GM19240 (cell line): ENCODE data around the gene SREBF2.
"Not testable (repeated sequence)": the region's sequence is repeated elsewhere in the genome, so short reads cannot be mapped to it uniquely, and the experiment has no call there.

Source experiments
- DNase-seq: peaks from one replicate; pipeline ENCODE4 v3.0.0; 2011; ENCODE audit warnings: low spot score; ENCODE audit not compliant: insufficient read length

Gene SREBF2

DNA sequence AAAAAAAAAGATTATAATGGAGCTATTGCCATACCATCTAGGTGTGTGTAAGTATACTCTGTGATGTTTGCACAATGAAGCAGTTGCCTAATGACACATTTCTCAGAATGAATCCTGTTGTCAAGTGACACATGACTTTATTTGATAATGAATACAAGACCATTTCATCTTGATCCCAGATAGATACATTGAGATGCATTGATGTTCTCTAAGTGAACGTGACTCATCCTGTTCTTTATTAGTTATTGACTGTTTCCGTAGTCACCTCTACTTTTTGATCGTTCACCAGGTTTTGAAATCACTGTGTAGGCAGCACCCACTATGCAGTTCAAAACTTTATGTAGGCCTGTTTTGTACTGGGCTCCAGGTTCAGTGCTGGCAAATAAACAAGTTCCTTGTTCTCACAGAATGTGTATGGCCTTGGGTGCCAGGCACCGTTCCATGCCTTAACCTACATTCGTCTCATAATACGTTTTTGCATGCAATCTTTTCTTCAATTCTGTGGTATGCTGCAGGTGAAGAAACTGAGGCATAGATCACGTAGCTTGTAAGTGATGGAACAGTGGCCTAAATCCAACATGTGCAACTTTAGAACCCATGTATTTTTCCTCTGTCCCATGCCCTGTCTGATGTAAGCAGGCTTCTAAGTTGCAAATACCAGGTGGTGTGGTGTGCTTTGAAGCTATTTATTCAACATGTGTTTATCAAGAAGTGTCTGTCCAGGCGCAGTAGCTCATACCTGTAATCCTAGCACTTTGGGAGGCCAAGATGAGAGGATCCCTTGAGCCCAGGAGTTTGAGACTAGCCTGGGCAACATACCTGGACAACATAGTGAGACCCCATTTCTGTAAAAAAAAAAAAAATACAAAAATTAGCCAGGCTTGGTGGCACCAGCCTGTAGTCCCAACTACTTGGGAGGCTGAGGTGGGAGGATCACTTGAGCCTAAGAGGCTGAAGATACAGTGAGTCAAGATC, 10.4 kb downstream of the SREBF2 start:
- DNase-seq = no peak

DNA sequence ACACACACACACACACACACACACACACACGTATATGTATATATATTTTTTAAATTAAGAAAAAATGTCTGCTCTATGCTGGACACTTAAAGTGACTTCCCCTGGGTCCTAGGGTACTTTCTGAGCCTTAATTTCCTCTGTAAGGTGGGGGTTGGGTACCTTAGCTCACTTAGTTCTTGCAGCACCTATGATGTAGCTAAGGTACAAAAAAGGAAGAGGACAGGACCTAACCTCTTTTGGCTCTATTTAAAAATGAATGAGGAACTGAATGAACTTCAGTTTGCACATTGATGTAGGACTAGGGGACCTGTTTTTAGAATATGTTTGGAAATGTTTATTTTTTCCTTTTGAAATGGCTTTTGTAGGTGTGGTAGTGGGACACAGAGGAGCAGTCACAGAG, 11.1 kb downstream of the SREBF2 start:
- DNase-seq = no peak

DNA sequence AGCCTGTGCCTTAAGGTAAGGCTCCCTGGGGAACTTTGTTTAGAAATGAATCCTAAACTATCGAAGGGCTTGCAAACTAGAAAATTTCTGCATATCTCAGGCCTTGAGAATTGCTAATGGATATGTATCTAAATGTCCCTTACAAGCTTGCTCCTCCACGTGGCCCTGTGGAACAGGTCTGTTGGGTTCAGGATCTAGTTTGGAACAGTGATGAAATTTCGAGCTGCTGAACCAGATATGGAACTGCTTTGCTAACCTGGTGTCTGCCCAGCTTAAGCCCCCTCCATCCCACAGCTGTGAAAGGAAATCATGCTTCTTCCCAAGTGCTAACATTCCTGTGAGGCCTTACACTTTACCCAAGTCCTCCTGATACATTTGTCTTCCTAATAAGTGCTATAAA, 11.6 kb downstream of the SREBF2 start:
- no peak for DNase-seq

DNA sequence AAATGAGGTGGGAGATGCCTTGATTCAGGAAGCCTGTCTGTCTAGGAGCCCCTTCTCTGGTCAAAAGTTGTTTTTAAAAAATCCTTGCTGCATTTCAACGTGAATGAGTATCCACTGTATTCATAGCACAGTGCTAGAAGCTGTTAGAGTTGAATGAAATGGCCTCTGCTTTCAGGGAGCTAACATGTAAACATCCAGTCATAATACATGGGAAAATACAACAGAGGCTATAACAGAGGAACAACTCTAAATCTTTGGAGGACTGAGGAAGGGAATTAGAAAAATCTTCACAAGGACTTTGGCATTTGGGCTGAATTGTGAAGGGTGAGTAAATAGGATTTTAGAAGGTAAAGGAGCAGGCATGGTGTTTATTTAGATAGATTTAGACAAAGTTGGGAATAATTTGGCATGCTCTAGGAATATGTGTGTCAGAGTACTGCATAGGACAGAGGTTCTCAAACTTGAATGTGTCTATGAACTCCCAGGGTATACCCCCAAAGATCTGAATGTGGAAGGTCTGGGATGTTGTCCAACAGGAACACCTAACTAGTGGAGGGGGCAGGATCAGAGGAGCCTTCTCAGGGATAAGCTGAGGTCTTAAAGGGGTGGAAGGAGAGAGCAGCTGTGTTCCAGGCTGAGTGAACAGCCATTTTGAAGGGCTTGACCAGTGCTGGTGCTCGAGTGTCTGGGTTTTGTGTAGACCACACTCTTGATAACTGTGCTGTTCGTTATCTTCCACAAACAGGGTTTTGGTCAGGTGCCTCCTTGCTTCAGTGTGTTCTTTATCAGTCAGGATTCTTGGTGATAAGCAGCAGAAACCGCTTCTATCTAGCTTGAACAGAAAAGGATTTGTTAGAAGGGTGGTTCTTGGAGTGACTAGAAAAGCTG, 12.7 kb downstream of the SREBF2 start:
- no peak for DNase-seq

DNA sequence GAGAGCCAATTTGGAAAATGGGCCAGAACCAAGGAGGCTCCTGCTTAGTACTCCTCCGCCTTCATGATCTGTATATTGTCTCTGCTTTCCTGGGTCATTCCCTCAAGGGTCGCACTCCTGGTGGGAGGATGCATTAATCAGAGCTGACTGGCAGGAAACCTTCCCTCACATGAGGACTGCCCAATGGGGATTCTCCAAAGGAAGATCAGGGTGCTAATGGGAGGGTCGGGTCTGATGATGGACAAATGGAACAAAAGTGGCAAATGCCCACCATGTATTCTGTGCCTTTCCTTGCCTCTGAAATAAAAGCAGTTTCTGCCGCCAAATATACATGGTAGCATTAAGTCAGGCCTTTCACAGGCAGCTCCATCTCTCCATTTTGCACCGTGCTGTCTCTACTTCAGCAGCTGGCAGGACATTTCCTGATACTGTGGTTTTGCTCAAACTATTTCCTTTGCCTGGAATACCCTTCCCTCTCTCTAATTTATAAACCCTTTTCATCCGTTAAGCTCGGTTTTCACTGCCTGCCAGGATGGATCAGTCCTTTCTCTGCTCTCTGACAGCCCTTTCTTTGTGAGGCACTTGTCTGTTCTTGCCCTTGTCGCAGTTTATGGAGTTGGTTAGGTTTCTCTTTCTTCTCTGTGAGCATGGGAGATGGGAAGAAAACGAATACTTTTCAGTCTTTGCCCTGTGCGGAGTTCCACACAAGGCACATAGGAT, 13.5 kb downstream of the SREBF2 start:
- no peak for DNase-seq

DNA sequence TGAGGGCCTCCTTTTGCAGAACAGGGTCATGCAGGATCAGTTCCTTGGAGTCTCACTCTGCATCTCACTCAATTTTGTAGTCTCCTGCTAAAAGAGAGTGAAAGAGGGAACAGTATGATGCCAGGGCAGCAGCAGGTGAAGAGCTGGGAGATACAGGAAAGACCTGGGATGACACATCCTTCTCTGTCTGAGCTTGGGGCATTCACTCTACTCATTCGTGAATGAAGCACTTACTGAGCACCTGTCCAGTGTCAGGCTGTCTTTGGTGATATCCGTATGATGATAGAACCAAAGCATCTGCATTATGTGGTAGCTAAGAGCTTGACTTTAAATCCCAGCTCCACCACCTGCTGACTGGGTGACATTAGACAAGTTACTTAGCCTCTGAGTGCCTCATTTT, 14.4 kb downstream of the SREBF2 start:
- no peak for DNase-seq

DNA sequence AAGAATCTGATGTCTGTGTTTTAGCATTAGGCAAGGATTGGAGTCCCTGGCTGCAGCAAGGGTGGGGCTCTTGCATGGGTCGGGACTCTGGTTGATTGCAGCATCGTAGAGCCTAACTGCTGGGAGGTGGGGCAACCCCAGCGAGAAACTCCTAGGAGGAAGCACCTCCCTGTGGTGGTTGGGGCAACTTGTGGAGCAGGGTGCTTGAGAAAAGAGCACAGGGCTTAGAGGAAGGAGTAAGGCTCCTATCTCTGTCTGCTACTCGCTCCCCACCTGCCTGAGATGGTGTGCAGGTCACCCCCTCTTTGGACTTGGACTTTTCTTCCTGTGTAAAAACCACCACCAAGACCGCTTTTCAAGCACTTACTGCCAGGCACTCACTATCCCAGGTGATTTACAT, 15.6 kb downstream of the SREBF2 start:
- no peak for DNase-seq

DNA sequence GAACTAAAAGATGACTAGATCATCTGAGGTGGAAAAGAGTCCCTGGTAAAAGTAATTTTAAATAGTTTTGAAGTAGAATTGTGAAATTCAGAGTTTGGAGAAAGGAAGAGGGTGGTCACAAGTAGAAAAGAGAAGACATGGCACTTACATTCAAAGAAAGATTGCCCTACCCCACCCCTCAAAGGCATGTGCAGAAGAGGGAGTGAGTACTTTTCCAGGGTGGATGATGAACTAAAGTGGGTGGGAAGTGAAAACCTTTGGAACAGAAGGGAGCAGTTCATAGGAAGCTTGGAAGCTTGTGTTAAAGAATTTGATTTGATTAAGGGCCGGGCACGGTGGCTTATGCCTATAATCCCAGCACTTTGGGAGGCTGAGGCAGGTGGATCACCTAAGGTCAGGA, 23.6 kb downstream of the SREBF2 start:
- DNase-seq = no peak

DNA sequence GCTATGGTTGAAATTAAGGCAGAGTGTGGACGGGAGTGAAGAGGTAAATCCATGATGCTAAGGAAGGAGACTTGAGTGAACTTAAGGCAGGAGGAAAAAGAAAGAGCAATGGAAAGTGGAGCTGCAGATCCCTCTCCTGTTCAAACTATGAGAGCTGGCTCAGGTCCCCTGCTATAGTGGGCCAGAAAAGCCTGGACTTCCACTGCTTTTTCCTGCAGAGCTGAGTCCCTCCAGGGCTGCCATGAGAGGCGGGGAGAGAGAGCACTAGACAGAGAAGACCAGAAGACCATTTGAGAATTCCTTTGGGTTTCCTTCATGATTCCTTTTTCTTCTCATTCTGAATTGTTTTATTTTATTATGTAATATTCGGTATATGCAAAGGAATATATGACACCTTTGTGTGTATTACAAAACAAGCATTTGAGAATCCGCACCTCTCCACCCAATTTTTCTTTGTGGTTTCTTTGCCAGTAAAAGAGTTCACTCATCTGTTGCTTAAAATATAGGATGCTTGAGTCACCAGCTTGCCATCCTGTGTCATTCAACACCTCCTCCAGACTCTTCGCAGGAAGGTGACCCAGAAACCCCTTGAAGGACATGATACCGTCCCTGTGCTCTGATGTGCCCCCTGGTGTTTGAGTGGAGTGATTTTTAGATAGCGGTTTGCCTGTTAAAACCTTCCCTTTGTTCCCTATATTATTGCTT, 24.4 kb downstream of the SREBF2 start:
- peak; percentile 63 for DNase-seq

DNA sequence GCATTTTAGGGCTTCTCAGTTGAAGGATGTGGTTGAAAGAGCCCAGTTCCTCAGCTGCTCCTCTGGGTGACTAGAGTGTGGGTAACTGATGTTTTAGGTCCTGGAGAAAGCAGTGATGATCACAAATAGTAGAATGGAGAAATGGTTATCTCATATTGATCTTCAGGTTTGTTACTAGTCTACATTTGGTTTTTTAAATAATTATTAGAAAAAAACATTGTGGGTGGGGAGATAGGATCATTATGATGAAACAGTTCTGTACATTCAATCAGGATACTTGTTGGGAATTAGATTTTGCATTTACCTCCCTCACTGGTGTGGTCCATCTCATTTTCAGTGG, 24.9 kb downstream of the SREBF2 start:
- DNase-seq = no peak

DNA sequence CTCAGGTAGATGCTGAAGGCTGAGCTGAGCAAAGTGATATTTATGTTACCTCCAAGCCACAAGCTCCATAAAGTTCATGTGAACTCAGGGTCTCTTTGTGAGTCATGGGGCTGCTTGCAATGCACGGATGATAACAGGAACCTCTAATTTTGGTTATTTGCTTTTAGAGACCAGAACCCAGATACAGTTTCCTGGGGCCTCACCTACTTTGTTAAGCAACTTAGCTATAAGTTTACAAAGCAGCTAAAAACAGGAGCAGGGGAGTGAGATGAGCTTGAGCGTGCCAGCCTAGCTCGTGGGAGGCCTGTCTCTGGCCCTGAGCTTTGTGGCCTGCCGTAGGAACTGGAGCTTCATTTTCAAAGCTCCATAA, 29.2 kb downstream of the SREBF2 start:
- peak; percentile 35 for DNase-seq

DNA sequence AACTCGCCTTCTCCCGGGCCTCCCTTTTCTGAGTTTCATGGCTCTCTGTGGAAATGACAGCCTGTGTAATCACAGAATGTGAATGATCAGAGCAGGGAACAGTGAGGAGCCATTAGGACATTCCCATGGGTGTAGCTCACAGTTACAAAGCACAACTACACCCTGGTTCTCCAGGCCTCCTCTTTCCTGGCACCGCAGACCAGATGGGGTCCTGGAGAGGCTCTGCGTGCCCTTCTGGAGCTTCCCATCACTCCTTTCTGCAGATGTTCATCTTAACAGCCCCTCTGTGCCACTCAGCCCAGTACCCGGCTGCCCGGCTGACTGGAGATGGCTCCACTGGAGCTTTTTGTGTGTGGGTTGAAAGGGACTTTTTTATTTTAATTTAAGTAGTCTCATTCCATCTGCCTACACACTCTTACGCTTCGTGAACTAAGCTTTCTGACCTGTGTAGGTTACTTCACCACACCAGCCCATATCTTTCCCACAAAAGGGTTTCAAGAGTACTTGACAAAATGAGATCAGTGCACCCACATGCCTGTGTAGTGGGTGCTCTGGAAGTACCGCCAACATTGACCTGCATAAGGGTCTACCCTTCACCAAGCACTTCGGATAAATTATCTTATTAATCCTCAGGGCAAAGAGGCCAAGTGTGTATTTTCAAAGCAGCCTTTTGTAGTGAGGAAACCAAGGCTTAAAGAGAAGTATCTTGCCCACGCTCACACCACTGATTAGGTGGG, 29.8 kb downstream of the SREBF2 start:
- peak; percentile 55 for DNase-seq

DNA sequence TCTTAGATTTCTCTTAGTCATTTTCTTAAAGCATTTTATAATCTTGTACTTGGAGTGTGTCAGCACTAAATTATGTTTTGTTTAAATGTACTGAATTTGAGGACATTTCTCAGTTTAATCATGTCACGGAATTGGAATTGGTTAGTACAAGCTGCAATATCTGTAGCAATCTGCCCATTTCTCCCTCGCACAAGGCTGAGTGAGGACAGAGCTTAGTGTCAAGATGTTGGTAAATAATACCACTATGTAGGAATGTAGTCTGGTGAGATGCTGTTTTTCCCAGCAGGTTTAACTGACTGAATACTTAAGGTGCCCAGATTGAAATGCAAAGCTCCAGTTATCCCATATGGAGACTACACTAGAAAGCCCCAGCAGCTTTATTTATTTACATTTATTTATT, 30.6 kb downstream of the SREBF2 start:
- DNase-seq = no peak

DNA sequence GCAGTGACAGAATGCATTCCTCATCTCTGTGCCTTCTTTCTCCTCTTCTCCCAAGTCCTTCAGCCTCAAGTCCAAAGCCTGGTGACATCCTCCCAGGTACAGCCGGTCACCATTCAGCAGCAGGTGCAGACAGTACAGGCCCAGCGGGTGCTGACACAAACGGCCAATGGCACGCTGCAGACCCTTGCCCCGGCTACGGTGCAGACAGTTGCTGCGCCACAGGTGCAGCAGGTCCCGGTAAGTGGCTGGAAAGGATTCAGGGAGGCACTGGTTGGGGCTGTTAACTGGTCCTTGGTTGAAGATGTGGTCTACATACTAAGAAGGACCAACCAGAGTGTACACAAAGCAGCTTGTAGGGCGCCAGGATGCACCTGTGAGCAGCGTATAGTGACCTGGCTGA, 35.7 kb downstream of the SREBF2 start:
- no peak for DNase-seq

DNA sequence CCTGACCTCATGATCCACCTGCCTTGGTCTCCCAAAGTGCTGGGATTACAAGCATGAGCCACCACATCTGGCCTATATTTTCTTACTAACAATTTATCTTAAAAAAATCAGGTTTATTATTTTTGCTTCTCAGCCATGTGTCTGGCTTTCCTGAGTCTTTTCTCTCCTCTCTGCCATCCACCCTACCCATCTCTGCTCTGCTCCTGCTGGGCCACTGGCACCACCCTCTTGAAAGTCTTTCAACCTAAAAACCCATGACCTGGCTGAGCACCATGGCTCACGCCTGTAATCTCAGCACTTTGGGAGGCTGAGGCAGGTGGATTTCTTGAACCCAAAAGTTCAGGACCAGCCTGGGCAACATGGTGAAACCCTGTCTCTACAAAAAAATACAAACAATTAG, 37.2 kb downstream of the SREBF2 start:
- DNase-seq = not testable (repeated sequence)

DNA sequence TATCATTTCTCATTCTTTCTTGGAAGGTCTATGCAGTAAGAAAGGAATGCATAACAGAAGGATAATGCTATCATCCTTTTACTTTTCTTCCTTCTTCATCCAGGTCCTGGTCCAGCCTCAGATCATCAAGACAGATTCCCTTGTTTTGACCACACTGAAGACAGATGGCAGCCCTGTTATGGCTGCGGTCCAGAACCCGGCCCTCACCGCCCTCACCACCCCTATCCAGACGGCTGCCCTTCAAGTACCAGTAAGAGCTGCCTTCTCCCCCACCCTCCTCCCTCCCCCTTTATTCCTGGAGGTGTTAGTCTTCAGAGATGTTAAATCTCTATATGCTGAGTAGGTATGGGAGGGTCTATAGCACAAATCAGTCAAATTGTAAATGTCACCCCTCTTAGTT, 37.9 kb downstream of the SREBF2 start:
- DNase-seq = no peak

DNA sequence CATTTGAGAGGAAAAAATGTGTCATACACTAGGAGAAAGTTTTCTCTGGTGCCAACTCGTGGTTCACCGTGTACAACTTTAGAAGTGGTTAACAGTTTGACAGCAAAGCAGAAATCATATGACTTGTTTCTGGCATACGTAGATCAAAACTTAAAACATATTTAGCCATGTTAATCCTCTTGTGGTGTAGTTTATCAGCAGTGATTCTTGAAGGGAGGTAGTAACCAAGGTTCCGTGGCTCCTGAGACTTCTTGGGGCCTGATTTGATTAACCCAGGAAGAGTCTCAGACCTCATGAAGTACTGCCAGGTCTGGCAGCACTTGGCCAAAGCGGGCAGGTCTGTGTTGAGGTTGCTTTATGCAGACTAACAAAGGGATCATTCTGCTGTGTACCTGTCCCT, 40.5 kb downstream of the SREBF2 start:
- DNase-seq = no peak

DNA sequence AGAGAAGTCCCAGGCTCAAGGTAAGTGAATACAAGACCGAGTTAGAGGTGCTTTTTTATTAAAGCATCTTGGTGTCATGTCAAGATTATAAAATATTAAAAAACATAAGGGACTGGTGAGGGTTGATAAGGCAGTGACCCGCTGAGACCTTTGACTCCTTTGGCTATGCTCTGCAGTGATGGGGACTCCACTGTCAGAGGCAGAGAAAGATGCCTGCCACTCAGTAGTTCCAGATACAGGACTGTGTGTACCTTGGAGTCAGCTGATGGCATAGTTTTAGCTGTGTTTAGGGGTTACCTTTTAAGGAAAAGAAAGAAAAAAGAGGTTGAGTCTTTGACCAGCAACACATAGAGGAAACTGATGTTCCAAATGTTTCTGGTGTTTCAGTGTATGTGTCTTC, 41.2 kb downstream of the SREBF2 start:
- DNase-seq = no peak

DNA sequence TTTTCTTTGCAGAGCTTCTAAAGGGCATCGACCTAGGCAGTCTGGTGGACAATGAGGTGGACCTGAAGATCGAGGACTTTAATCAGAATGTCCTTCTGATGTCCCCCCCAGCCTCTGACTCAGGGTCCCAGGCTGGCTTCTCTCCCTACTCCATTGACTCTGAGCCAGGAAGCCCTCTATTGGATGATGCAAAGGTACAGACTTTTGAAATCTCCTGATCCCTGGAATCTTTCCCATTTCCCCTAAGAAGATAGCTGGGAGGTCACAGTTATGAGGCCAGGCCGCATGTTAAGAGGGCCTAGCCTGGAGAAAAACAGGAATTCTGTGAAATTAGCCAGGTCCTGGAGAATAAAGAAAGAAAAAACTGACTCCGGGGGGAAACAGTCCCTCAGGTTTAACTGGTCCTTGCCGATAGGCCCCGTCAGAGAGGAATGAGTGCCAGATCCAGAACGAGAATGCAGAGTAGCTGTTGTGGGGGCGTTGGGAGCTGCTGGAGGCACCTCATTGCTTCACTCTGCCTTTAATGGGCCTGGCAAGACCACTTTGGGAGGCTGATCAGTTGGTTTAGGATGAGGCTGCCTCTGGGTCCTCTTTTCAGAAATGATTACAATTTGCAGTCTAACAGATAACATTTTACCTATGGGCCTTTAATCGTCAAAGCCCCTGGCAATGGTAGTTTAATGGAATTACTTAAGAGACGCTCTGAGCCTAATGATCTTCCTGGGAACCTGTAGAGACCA, 42.8 kb downstream of the SREBF2 start:
- no peak for DNase-seq

DNA sequence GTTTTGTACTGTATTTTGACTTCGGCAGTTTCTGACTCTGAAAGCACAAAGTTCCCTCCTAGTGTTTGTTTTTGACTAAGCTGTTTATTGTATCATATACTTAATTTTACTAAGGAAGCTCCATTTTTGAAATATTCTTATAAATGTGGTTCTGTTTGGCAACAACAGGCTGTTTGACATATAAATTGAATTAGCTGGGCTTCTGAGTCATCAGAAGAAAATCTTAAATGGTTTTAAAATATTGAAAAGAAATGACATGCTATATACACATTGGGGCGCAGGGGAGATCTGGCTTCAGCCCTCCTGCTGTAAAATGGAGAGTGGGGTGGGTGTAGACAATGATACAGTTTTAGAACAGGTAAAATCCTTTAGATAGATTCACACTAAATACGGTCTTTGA, 43.4 kb downstream of the SREBF2 start:
- no peak for DNase-seq
